IMR-90 (cell line): ENCODE data around the gene SDC3. TPM values are rescaled to one million over a fixed set of nuclear protein-coding genes. Genes with fewer than 3 reads are reported as not detected.
"Not testable (repeated sequence)": the region's sequence is repeated elsewhere in the genome, so short reads cannot be mapped to it uniquely, and the experiment has no call there.

ENCODE experiments used
- ATAC-seq: fragments of 200-7000 bp; cut with Tn5 transposase; 2 replicates; pipeline ENCODE4 v1.9.1; 2020; ENCODE audit warnings: low read depth, mild to moderate bottlenecking, moderate library complexity
- BruUV-seq: library from RNA; stranded (reverse); fragments of 400-500 nt; replicated peaks from 2 replicates; lab custom pipeline; 2021; lab: Mats Ljungman, UMichigan
- CTCF ChIA-PET: fragments of 300-600 bp; formaldehyde crosslinking; extraction: SDS; loops from one replicate; lab custom pipeline; 2021; ENCODE audit warnings: antibody characterized with exemption; lab: Yijun Ruan, JAX
- POLR2A ChIA-PET: fragments of 300-600 bp; sonication (Branson Sonifier 250); formaldehyde crosslinking; loops from one replicate; lab custom pipeline; 2022; ENCODE audit warnings: antibody characterized with exemption; ENCODE audit not compliant: unreplicated experiment; lab: Charles Lee
- DNase-seq: peaks from one replicate; pipeline ENCODE4 v3.0.0; 2013
- H2AFZ ChIP-seq: replicated peaks from 2 replicates; pipeline ENCODE3; 2013; ENCODE audit warnings: low read length, mild to moderate bottlenecking; ENCODE audit not compliant: poor library complexity
- H2AK5ac ChIP-seq: 2 replicates; pipeline ENCODE4 v1.6.1; 2013; ENCODE audit warnings: low read depth, low read length, inconsistent platforms
- H2AK9ac ChIP-seq: replicated peaks from 2 replicates; pipeline ENCODE3; 2013; ENCODE audit warnings: mild to moderate bottlenecking, low read depth, low read length, moderate library complexity; ENCODE audit not compliant: poor library complexity
- H2BK120ac ChIP-seq: 2 replicates; pipeline ENCODE4 v1.6.1; 2013; ENCODE audit warnings: low read depth, low read length, inconsistent platforms
- H2BK15ac ChIP-seq: 3 replicates; pipeline ENCODE4 v1.6.1; 2013; ENCODE audit warnings: low read depth, low read length, inconsistent platforms
- H2BK20ac ChIP-seq: 2 replicates; pipeline ENCODE4 v1.6.1; 2013; ENCODE audit warnings: low read depth, mild to moderate bottlenecking, inconsistent platforms, low read length, moderate library complexity
- H2BK5ac ChIP-seq: 2 replicates; pipeline ENCODE4 v1.6.1; 2013; ENCODE audit warnings: mild to moderate bottlenecking, low read depth, low read length, inconsistent platforms; ENCODE audit not compliant: poor library complexity, severe bottlenecking
- H3K14ac ChIP-seq: replicated peaks from 2 replicates; pipeline ENCODE4 v1.6.1; 2013; ENCODE audit warnings: low read depth, low read length, inconsistent platforms
- H3K18ac ChIP-seq: 2 replicates; pipeline ENCODE4 v1.6.1; 2013; ENCODE audit warnings: low read depth, low read length, control low read depth
- H3K23ac ChIP-seq: 2 replicates; pipeline ENCODE4 v1.6.1; 2013; ENCODE audit warnings: low read depth, low read length, inconsistent platforms
- H3K27ac ChIP-seq: 2 replicates; pipeline ENCODE4 v1.5.1; 2013; ENCODE audit warnings: mild to moderate bottlenecking, control low read depth, low read length; ENCODE audit not compliant: insufficient read depth
- H3K27me3 ChIP-seq: 2 replicates; pipeline ENCODE4 v1.6.1; 2013; ENCODE audit warnings: low read length; ENCODE audit not compliant: control insufficient read depth, insufficient read depth
- H3K36me3 ChIP-seq: 2 replicates; pipeline ENCODE4 v1.6.1; 2013; ENCODE audit warnings: low read length, mixed read lengths; ENCODE audit not compliant: control insufficient read depth, insufficient read depth
- H3K4ac ChIP-seq: 2 replicates; pipeline ENCODE4 v1.6.1; 2013; ENCODE audit warnings: low read depth, low read length, inconsistent platforms
- H3K4me1 ChIP-seq: 2 replicates; pipeline ENCODE4 v1.6.1; 2013; ENCODE audit warnings: low read length, mixed read lengths; ENCODE audit not compliant: control insufficient read depth, insufficient read depth
- H3K4me2 ChIP-seq: 2 replicates; pipeline ENCODE4 v1.6.1; 2013; ENCODE audit warnings: low read depth, mild to moderate bottlenecking, control low read depth, low read length, moderate library complexity
- H3K4me3 ChIP-seq: 2 replicates; pipeline ENCODE4 v1.5.1; 2013; ENCODE audit warnings: low read depth, mild to moderate bottlenecking, control low read depth, low read length, moderate library complexity; ENCODE audit not compliant: insufficient read depth
- H3K56ac ChIP-seq: 2 replicates; pipeline ENCODE4 v1.6.1; 2013; ENCODE audit warnings: low read length, inconsistent platforms; ENCODE audit not compliant: insufficient read depth; ENCODE audit errors: extremely low read depth
- H3K79me1 ChIP-seq, 2 experiments: 2 replicates each; pipeline ENCODE4 v1.6.1; 2013; ENCODE audit warnings: low read length in 2 of 2, inconsistent platforms in 1 of 2, low read depth in 1 of 2
- H3K9ac ChIP-seq: 2 replicates; pipeline ENCODE4 v1.6.1; 2013; ENCODE audit warnings: low read depth, low read length, control low read depth
- H3K9me1 ChIP-seq: 2 replicates; pipeline ENCODE4 v1.6.1; 2013; ENCODE audit warnings: low read length, inconsistent platforms; ENCODE audit not compliant: insufficient read depth
- H3K9me3 ChIP-seq: 2 replicates; pipeline ENCODE4 v1.6.1; 2013; ENCODE audit warnings: low read length; ENCODE audit not compliant: control insufficient read depth, insufficient read depth
- H4K20me1 ChIP-seq: 2 replicates; pipeline ENCODE4 v1.6.1; 2013; ENCODE audit warnings: low read length, inconsistent platforms; ENCODE audit not compliant: insufficient read depth
- H4K5ac ChIP-seq: 2 replicates; pipeline ENCODE4 v1.6.1; 2013; ENCODE audit warnings: mild to moderate bottlenecking, low read depth, low read length, control low read depth
- H4K8ac ChIP-seq, 2 experiments: 2 replicates each; pipeline ENCODE4 v1.6.1; 2013; ENCODE audit warnings: low read depth in 2 of 2, low read length in 2 of 2, control low read depth in 1 of 2, inconsistent platforms in 1 of 2
- H4K91ac ChIP-seq: 2 replicates; pipeline ENCODE4 v1.6.1; 2013; ENCODE audit warnings: low read depth, low read length, inconsistent platforms; ENCODE audit not compliant: insufficient read depth
- WGBS, 2 experiments: methylation state at CpG; one replicate each; pipeline versions ENCODE4 v1.1.5 to v1.1.7; 2013; ENCODE audit warnings: missing lambda C conversion rate in 2 of 2; ENCODE audit not compliant: insufficient read length in 1 of 2; ENCODE audit errors: extremely low coverage in 2 of 2; 5-methylcytosine and 5-hydroxymethylcytosine counted together
- dilution Hi-C: fragments of 300-500 bp; cut with HindIII; formaldehyde crosslinking; loops from one replicate; pipeline ENCODE4 v1.14.3; 2018; ENCODE audit warnings: low sequenced_read_pairs; ENCODE audit not compliant: unreplicated experiment
- in situ Hi-C: fragments of 300-500 bp; cut with MboI; formaldehyde crosslinking; loops from 3 replicates; pipeline ENCODE4 v1.14.3; 2019; ENCODE audit warnings: low sequenced_read_pairs, inconsistent platforms, mixed read lengths
- intact Hi-C: fragments of 100-400 bp; cut with micrococcal nuclease; formaldehyde crosslinking; loops from 2 replicates; pipeline ENCODE4 v1.10.0; 2022
- polyA plus RNA-seq, 3 experiments: library from polyadenylated mRNA; depleted of rRNA; stranded (reverse); fragments of >200 nt; gene quantifications; 2 replicates each; pipeline ENCODE4 v1.2.3, GENCODE V29; 2012; ENCODE audit warnings: low replicate concordance in 1 of 3
- total RNA-seq: library from RNA; depleted of rRNA; stranded (reverse); fragments of >200 nt; gene quantifications from 2 replicates; pipeline ENCODE4 v1.2.3, GENCODE V29; 2012

The SDC3 gene
- total and polyA plus RNA-seq, 2 of the 4 experiments (the other 2 are of a cell fraction) = 13.1 to 71.5 TPM

GRCh38 chr1:30949487-30949838 is 40.9 kb upstream of the SDC3 start:
- H4K5ac ChIP-seq, BruUV-seq, intact Hi-C loops, H3K4me1 ChIP-seq, dilution Hi-C loops, H2BK15ac ChIP-seq, H4K20me1 ChIP-seq, H3K14ac ChIP-seq, H3K4ac ChIP-seq, H3K18ac ChIP-seq, ATAC-seq, DNase-seq, in situ Hi-C loops, H3K9me1 ChIP-seq, H3K27me3 ChIP-seq, H4K91ac ChIP-seq, H3K27ac ChIP-seq, H2BK20ac ChIP-seq, CTCF ChIA-PET, H3K56ac ChIP-seq, H2AK9ac ChIP-seq, H2AK5ac ChIP-seq, H3K4me3 ChIP-seq, H3K9me3 ChIP-seq, H2AFZ ChIP-seq, POLR2A ChIA-PET, H2BK5ac ChIP-seq, H3K23ac ChIP-seq, H3K4me2 ChIP-seq, H3K9ac ChIP-seq, H4K8ac ChIP-seq, H2BK120ac ChIP-seq: not testable (repeated sequence)
- Histone ChIP-seq H3K36me3 (peaks cover 52% of the 10 kb centered on the region), H3K79me1 (peaks cover 33 to 58% of the 10 kb centered on the region in 2 experiments)
- no CpG with 5 or more reads among the region's 1 CpG for WGBS, 2 experiments

- no CpG with 5 or more reads among the region's 5 CpGs for WGBS, 2 experiments
- H4K20me1 ChIP-seq, H3K18ac ChIP-seq, H4K8ac ChIP-seq, H3K23ac ChIP-seq, BruUV-seq, H2AK9ac ChIP-seq, H2AFZ ChIP-seq, H3K14ac ChIP-seq, H2BK20ac ChIP-seq, H2BK120ac ChIP-seq, H3K9me1 ChIP-seq, intact Hi-C loops, H3K27me3 ChIP-seq, H2BK15ac ChIP-seq, CTCF ChIA-PET, POLR2A ChIA-PET, H3K9ac ChIP-seq, H3K4me2 ChIP-seq, H4K5ac ChIP-seq, H3K4me3 ChIP-seq, H2AK5ac ChIP-seq, H3K27ac ChIP-seq, H3K56ac ChIP-seq, H3K4me1 ChIP-seq, dilution Hi-C loops, H3K4ac ChIP-seq, H3K9me3 ChIP-seq, H4K91ac ChIP-seq, H2BK5ac ChIP-seq, in situ Hi-C loops: not testable (repeated sequence)
- Histone ChIP-seq H3K79me1 (peaks cover 31 to 53% of the 10 kb centered on the region in 2 experiments), H3K36me3 (peaks cover 49% of the 10 kb centered on the region)
- DNase-seq (peak; percentile 52), ATAC-seq (peak; percentile 84)
These were observed 40.4 kb upstream of the SDC3 start for GRCh38 chr1:30948813-30949486.
